PC-3 (cell line): ENCODE results near the gene CDHR5. TPM values are rescaled to one million over a fixed set of nuclear protein-coding genes. Genes with fewer than 3 reads are reported as not detected.

Experiments used
- ATAC-seq: fragments of 200-7000 bp; cut with Tn5 transposase; 2 replicates; pipeline ENCODE4 v1.9.1; 2020; ENCODE audit warnings: mild to moderate bottlenecking, moderate library complexity
- BruUV-seq: library from RNA; stranded (reverse); fragments of 400-500 nt; replicated peaks from 2 replicates; lab custom pipeline; 2021; lab: Mats Ljungman, UMichigan
- CTCF ChIA-PET: fragments of 300-600 bp; sonication (Branson Sonifier 250); formaldehyde crosslinking; loops from one replicate; lab custom pipeline; 2022; ENCODE audit warnings: antibody characterized with exemption; lab: Charles Lee
- POLR2A ChIA-PET: fragments of 300-600 bp; sonication (Branson Sonifier 250); formaldehyde crosslinking; loops from one replicate; lab custom pipeline; 2022; ENCODE audit warnings: antibody characterized with exemption; ENCODE audit not compliant: unreplicated experiment; lab: Charles Lee
- DNase-seq: peaks from one replicate; pipeline ENCODE4 v3.0.0-alpha.2; 2015
- H2AFZ ChIP-seq: fragments of 300-600 bp; sonication (generic); 2 replicates; pipeline ENCODE4 v1.6.0; 2016; ENCODE audit warnings: antibody characterized with exemption, low read length
- H3F3A ChIP-seq: fragments of 300-600 bp; sonication (generic); one replicate; pipeline ENCODE4 v1.6.0; 2017; ENCODE audit warnings: antibody characterized with exemption, low read length, control low read depth, mild to moderate bottlenecking; ENCODE audit not compliant: unreplicated experiment
- H3K27ac ChIP-seq: fragments of 300-600 bp; sonication (generic); 2 replicates; pipeline ENCODE4 v1.5.1; 2016; ENCODE audit warnings: mild to moderate bottlenecking, low read length
- H3K27me3 ChIP-seq: fragments of 300-600 bp; sonication (generic); 2 replicates; pipeline ENCODE4 v1.6.1; 2016; ENCODE audit warnings: low read length, mixed read lengths
- H3K36me3 ChIP-seq: fragments of 300-600 bp; sonication (generic); 2 replicates; pipeline ENCODE4 v1.6.1; 2016; ENCODE audit warnings: low read depth, mixed run types, low read length, mixed read lengths
- H3K4me1 ChIP-seq: fragments of 300-600 bp; sonication (generic); 2 replicates; pipeline ENCODE4 v1.5.1; 2016; ENCODE audit warnings: low read length; ENCODE audit not compliant: insufficient read depth
- H3K4me2 ChIP-seq: fragments of 300-600 bp; sonication (generic); 2 replicates; pipeline ENCODE4 v1.6.0; 2016; ENCODE audit warnings: low read length
- H3K4me3 ChIP-seq: fragments of 300-600 bp; sonication (generic); 2 replicates; pipeline ENCODE4 v1.5.1; 2016; ENCODE audit warnings: mild to moderate bottlenecking, low read length, mixed read lengths
- H3K79me2 ChIP-seq: fragments of 300-600 bp; sonication (generic); 2 replicates; pipeline ENCODE4 v1.6.1; 2017; ENCODE audit warnings: low read length, mixed read lengths
- H3K9ac ChIP-seq: fragments of 300-600 bp; sonication (generic); 2 replicates; pipeline ENCODE4 v1.6.0; 2016; ENCODE audit warnings: mild to moderate bottlenecking, low read length
- H3K9me2 ChIP-seq: fragments of 300-600 bp; sonication (generic); replicated peaks from 2 replicates; pipeline ENCODE4 v1.6.1; 2016; ENCODE audit warnings: mixed run types, low read length, mixed read lengths
- H3K9me3 ChIP-seq: fragments of 300-600 bp; sonication (generic); 2 replicates; pipeline ENCODE4 v1.6.1; 2016; ENCODE audit warnings: low read length, mixed read lengths
- H4K20me1 ChIP-seq: fragments of 300-600 bp; sonication (generic); 2 replicates; pipeline ENCODE4 v1.6.1; 2016; ENCODE audit warnings: low read length, mixed read lengths
- EZH2 ChIP-seq: fragments of 300-600 bp; sonication (generic); IDR thresholded peaks from one replicate; pipeline ENCODE4 v1.6.1; 2017; ENCODE audit warnings: antibody characterized with exemption, mild to moderate bottlenecking, low read length; ENCODE audit not compliant: unreplicated experiment
- EZH2phosphoT487 ChIP-seq: fragments of 300-600 bp; sonication (generic); IDR thresholded peaks from 2 replicates; pipeline ENCODE4 v1.6.1; 2018; ENCODE audit warnings: mild to moderate bottlenecking, antibody characterized with exemption, low read length, borderline replicate concordance
- intact Hi-C: fragments of 100-400 bp; cut with micrococcal nuclease; formaldehyde crosslinking; loops from 2 replicates; pipeline ENCODE4 v1.9.0; 2023
- total RNA-seq: library from RNA; depleted of rRNA; stranded (reverse); fragments of >200 nt; gene quantifications from 2 replicates; pipeline ENCODE4 v1.2.3, GENCODE V29; 2014
- TF ChIP-seq, protein P1 (sequence below): fragments of 300-600 bp; sonication (generic); conservative IDR thresholded peaks from 2 replicates; pipeline ENCODE4 v1.5.1; 2017; ENCODE audit warnings: antibody characterized with exemption, low read depth, mild to moderate bottlenecking, low read length

CDHR5 gene
- total RNA-seq, 1 experiment from 2014 or later: not detected

DNA sequence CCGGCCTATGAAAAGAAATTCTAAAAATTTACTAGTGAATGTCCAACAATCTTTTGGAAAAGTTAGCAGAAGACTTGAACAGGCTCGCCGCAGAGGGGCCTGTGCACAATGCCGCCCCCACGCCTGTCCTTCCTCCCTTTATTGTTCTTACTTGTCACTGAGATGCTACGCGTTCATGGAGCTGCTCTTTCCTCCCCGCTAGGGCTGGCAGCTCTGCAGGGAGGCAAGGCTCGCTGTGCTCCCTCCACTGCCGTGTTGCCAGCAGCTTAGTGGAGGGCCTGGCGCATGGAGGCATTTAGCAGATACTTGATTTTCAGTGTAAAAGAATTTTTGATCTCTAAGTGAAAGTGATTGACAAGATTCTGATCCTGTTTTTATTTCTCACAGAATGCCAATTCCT is 33.8 kb downstream of the CDHR5 start:
- Histone ChIP-seq H4K20me1 (no peaks in the 10 kb centered on the region), H3K36me3 (peaks cover 52% of the 10 kb centered on the region)

DNA sequence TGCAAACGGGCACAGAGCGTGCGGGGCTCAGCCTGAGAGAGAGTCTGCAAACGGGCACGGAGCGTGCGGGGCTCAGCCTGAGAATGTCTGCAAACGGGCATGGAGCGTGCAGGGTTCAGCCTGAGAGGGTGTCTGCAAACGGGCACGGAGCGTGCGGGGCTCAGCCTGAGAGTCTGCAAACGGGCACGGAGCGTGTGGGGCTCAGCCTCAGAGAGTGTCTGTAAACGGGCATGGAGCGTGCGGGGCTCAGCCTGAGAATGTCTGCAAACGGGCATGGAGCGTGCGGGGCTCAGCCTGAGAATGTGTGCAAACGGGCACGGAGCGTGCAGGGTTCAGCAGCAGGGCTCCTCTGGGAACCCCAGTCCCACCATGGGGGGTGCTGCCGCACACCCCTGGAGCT is 35.0 kb downstream of the CDHR5 start:
- no peak overlapping the region for H2AFZ ChIP-seq
- H3F3A ChIP-seq: no peaks in the 10 kb centered on the region
- no peak overlapping the region for H3K4me3 ChIP-seq
- no peaks in the 10 kb centered on the region for H3K9me2 ChIP-seq
- no peak overlapping the region for H3K4me2 ChIP-seq
- H3K9ac ChIP-seq: no peak overlapping the region
- H3K79me2 ChIP-seq: peaks cover 19% of the 10 kb centered on the region
- H3K27me3 ChIP-seq: no peaks in the 10 kb centered on the region
- no TSS peak for BruUV-seq
- ChIA-PET POLR2A (no interaction called here), CTCF (interaction anchor here (0.5 kb wide), 1 partner anchor 10 kb away, joined by 5 read pairs; no protein-coding TSS in a partner anchor)
- intact Hi-C loops: no loop called here
- ATAC-seq (no peak), DNase-seq (no peak)
- H3K9me3 ChIP-seq: no peaks in the 10 kb centered on the region
- H3K36me3 ChIP-seq: peaks cover 49% of the 10 kb centered on the region
- no peaks in the 10 kb centered on the region for H4K20me1 ChIP-seq
- no peak overlapping the region for H3K27ac ChIP-seq
- TF ChIP-seq, protein P1, sequence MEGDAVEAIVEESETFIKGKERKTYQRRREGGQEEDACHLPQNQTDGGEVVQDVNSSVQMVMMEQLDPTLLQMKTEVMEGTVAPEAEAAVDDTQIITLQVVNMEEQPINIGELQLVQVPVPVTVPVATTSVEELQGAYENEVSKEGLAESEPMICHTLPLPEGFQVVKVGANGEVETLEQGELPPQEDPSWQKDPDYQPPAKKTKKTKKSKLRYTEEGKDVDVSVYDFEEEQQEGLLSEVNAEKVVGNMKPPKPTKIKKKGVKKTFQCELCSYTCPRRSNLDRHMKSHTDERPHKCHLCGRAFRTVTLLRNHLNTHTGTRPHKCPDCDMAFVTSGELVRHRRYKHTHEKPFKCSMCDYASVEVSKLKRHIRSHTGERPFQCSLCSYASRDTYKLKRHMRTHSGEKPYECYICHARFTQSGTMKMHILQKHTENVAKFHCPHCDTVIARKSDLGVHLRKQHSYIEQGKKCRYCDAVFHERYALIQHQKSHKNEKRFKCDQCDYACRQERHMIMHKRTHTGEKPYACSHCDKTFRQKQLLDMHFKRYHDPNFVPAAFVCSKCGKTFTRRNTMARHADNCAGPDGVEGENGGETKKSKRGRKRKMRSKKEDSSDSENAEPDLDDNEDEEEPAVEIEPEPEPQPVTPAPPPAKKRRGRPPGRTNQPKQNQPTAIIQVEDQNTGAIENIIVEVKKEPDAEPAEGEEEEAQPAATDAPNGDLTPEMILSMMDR: no peak
- no peak for TF ChIP-seq EZH2
- TF ChIP-seq EZH2phosphoT487: no peak
- no peaks in the 10 kb centered on the region for H3K4me1 ChIP-seq

More for the DNA sequence above, 33.8 kb downstream of the CDHR5 start:
- Histone ChIP-seq H3K27ac (no peak overlapping the region), H3K4me1 (no peaks in the 10 kb centered on the region), H3K9me3 (no peaks in the 10 kb centered on the region), H3K79me2 (peaks cover 23% of the 10 kb centered on the region), H2AFZ (no peak overlapping the region), H3K27me3 (no peaks in the 10 kb centered on the region), H3K9me2 (no peaks in the 10 kb centered on the region), H3K4me2 (no peak overlapping the region), H3F3A (no peaks in the 10 kb centered on the region), H3K9ac (no peak overlapping the region), H3K4me3 (no peak overlapping the region)
- DNase-seq: no peak
- no TSS peak for BruUV-seq
- CTCF ChIA-PET: no interaction called here
- intact Hi-C loops: no loop called here
- POLR2A ChIA-PET: no interaction called here
- ATAC-seq: no peak
- no peak for TF ChIP-seq EZH2
- no peak for TF ChIP-seq EZH2phosphoT487
- TF ChIP-seq, protein P1: no peak

- CTCF ChIA-PET: no interaction called here
Observed at GRCh38 chr11:587978-588380, 36.8 kb downstream of the CDHR5 start.

More at GRCh38 chr11:587978-588380, 36.8 kb downstream of the CDHR5 start:
- DNase-seq (no peak), ATAC-seq (no peak; the same call in 1 of the 2 replicates)
- intact Hi-C loops: no loop called here
- H3K4me2 ChIP-seq: no peak overlapping the region
- no peaks in the 10 kb centered on the region for H3F3A ChIP-seq
- POLR2A ChIA-PET: no interaction called here
- no peak for TF ChIP-seq EZH2phosphoT487
- TF ChIP-seq, protein P1: no peak
- no peak for TF ChIP-seq EZH2
- H3K9ac ChIP-seq: no peak overlapping the region
- no peaks in the 10 kb centered on the region for H3K9me2 ChIP-seq
- H3K36me3 ChIP-seq: peaks cover 46% of the 10 kb centered on the region
- no peak overlapping the region for H3K27ac ChIP-seq
- no peaks in the 10 kb centered on the region for H3K4me1 ChIP-seq
- H3K27me3 ChIP-seq: no peaks in the 10 kb centered on the region
- H3K9me3 ChIP-seq: no peaks in the 10 kb centered on the region
- no peak overlapping the region for H2AFZ ChIP-seq
- no TSS peak for BruUV-seq
- H3K79me2 ChIP-seq: peaks cover 32% of the 10 kb centered on the region
- H3K4me3 ChIP-seq: no peak overlapping the region
- H4K20me1 ChIP-seq: peaks cover 10% of the 10 kb centered on the region; the same call in 1 of the 2 replicates
